Astrocyte of the cerebellum (primary cell): Measurements from ENCODE around the gene ULK4.
"Not testable (repeated sequence)": the region's sequence is repeated elsewhere in the genome, so short reads cannot be mapped to it uniquely, and the experiment has no call there.

ENCODE experiments used
- DNase-seq: peaks from one replicate; pipeline ENCODE4 v3.0.0-alpha.2; 2011; ENCODE audit warnings: low read depth
- H3K4me3 ChIP-seq: 2 replicates; pipeline ENCODE4 v1.5.1; 2011; ENCODE audit warnings: mild to moderate bottlenecking, low read depth, low read length, moderate library complexity
- in situ Hi-C: cut with HindIII; loops from 2 replicates; pipeline ENCODE4 v1.10.0; 2017; ENCODE audit warnings: low sequenced_read_pairs
- TF ChIP-seq, protein P1 (sequence below): IDR thresholded peaks from 2 replicates; pipeline ENCODE4 v1.5.1; 2012; ENCODE audit warnings: low read length, low read depth, moderate library complexity, mild to moderate bottlenecking; ENCODE audit errors: missing control alignments

ULK4 gene

GRCh38 chr3:41450416-41451231, 511.3 kb downstream of the ULK4 start:
- in situ Hi-C loops: no loop called here
- TF ChIP-seq, protein P1, sequence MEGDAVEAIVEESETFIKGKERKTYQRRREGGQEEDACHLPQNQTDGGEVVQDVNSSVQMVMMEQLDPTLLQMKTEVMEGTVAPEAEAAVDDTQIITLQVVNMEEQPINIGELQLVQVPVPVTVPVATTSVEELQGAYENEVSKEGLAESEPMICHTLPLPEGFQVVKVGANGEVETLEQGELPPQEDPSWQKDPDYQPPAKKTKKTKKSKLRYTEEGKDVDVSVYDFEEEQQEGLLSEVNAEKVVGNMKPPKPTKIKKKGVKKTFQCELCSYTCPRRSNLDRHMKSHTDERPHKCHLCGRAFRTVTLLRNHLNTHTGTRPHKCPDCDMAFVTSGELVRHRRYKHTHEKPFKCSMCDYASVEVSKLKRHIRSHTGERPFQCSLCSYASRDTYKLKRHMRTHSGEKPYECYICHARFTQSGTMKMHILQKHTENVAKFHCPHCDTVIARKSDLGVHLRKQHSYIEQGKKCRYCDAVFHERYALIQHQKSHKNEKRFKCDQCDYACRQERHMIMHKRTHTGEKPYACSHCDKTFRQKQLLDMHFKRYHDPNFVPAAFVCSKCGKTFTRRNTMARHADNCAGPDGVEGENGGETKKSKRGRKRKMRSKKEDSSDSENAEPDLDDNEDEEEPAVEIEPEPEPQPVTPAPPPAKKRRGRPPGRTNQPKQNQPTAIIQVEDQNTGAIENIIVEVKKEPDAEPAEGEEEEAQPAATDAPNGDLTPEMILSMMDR: peak; percentile 12
- DNase-seq: no peak
- no peak overlapping the region for H3K4me3 ChIP-seq

DNA sequence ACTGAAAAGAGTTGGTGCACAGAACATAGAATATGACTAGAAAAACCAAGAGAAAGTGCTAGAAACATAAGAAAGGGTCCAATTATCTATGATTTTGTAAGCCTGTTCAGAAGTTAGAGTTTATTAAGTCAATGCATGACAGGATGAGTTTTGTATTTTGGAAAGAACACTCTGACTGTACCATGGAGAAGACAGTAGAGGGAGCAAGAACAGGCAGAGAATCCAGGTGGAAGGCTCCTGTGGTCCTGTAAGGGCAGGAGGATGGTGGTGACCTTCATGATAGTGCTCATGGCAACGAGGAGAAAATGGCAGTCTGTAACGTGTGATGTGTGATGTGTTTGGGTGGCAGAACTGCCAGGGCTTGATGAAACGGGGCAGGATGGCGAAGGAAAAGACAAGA, 513.5 kb downstream of the ULK4 start:
- TF ChIP-seq, protein P1: no peak
- H3K4me3 ChIP-seq: no peak overlapping the region
- in situ Hi-C loops: no loop called here
- DNase-seq: no peak

- DNase-seq: no peak
- no peak overlapping the region for H3K4me3 ChIP-seq
- in situ Hi-C loops: no loop called here
- TF ChIP-seq, protein P1: no peak
Measured at GRCh38 chr3:41447701-41448100, 514.2 kb downstream of the ULK4 start.

- H3K4me3 ChIP-seq, DNase-seq, in situ Hi-C loops: not testable (repeated sequence)
Measured at GRCh38 chr3:41446316-41446715, 515.6 kb downstream of the ULK4 start.

DNA sequence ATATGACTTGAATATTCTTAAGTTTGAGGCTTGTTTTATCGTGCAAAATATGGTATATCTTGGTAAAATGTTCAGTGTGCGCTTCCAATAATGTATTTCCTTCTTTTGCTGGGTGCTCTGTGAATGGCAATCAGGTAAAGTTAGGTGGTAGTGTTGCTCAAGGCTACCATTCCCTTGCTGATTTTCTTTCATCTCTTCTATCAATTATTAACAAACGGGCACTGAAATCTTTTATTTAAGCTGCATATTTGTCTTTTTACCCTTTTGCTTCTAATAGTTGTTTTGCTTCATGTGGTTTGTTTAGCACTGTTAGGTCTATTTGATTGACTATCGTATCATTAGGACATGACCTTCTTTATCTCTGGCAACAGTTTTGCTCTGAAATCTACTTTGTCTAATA, 520.3 kb downstream of the ULK4 start:
- in situ Hi-C loops: no loop called here
- no peak for DNase-seq
- no peak overlapping the region for H3K4me3 ChIP-seq
- TF ChIP-seq, protein P1: no peak

DNA sequence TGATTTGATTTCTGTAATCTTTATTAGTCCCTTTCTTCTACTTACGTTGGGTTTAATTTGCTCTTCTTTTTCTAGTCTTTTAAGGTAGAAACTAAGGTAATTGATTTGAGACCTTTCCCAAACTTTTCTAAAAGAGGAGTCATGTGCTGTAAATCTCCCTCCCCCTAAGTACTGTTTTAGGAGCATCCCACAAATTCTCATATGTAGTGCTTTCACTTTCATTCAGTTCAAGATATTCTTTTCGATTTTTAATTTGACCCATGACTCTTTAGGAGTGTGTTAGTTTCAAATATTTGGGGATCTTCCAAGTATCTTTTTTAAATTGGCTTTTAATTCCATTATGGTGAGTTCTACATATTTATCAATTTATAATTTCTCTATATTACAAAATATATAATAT, 520.8 kb downstream of the ULK4 start:
- TF ChIP-seq, protein P1: no peak
- H3K4me3 ChIP-seq: no peak overlapping the region
- no peak for DNase-seq
- in situ Hi-C loops: no loop called here

- in situ Hi-C loops: no loop called here
- no peak for DNase-seq
- H3K4me3 ChIP-seq: no peak overlapping the region
- TF ChIP-seq, protein P1: no peak
Measured at GRCh38 chr3:41436983-41437382, 524.9 kb downstream of the ULK4 start.
